ENCODE data around the gene NR3C2.

DNA sequence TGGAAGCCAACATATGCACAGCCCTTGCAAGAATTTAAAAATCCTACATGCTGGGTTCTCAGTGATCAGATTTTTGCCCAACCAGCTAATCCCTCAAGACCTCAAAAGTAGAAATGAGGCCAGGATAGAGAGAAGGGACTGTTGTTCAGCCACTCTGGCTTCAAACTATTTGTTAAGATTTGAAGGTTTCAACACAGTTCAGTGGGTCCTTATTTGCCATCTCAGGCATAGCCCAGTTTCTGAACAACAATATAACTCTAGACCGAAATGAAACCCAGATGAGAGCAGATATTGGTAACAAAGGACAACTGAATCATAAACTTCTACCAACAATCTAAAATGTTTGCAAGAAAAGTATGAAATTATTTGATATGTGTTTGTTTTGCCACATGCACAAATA is 237.3 kb downstream of the NR3C2 start:
- TF ChIP-seq PAX5 (IDR thresholded peaks at IDR 0.05; ENCODE audit: insufficient read depth, low read length, severe bottlenecking) (no peak), POLR2A (IDR thresholded peaks at IDR 0.05; ENCODE audit: low read depth, low read length) (no peak), POLR2AphosphoS5 (IDR thresholded peaks at IDR 0.05; ENCODE audit: low read depth, low read length) (no peak), TAF1 (IDR thresholded peaks at IDR 0.05; ENCODE audit: low read depth, low read length) (no peak), SPI1 (IDR thresholded peaks at IDR 0.05; ENCODE audit: low read depth, low read length) (no peak)
